Measurements from ENCODE around the gene ZNF668.

- TF ChIP-seq CTCF (IDR thresholded peaks at IDR 0.05) (no peak), EZH2phosphoT487 (IDR thresholded peaks at IDR 0.05) (no peak)
These were observed 10.0 kb downstream of the ZNF668 start for GRCh38 chr16:31063843-31064611.
